Islet of Langerhans (tissue), 1 donor: ENCODE measurements around the gene MLXIP.
"Not testable (repeated sequence)": the region's sequence is repeated elsewhere in the genome, so short reads cannot be mapped to it uniquely, and the experiment has no call there.

Experiments
- FAIRE-seq: peaks from one replicate; lab custom pipeline; 2011; peaks lifted over from hg19 to GRCh38; lab: Jason Lieb, UNC

Gene MLXIP

DNA sequence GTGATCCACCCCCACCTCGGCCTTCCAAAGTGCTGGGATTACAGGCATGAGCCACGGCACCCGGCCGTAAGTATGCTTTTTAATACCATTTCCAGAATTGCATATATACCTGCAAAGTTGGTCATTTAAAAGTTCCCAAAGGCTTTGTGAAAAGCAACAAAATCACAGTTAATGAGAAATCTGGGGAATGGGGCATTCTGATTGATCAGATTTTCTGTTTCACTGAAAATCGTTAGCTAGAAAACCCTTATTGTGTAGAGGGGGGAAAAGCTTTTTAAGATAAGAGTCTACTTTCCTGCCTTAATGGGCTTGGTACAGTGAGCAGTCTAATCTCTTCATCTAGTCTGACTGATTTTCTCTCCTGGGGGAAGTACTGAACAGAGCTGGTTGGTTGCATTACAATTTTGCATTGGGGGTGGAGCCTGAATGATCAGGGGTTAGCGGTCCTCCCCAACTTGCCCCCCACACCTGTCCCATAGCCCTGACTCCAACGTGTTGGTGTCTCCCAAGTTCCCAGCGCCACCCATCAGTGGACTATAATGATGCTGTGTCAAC is 71.6 kb downstream of the MLXIP start:
- FAIRE-seq, result no peak

DNA sequence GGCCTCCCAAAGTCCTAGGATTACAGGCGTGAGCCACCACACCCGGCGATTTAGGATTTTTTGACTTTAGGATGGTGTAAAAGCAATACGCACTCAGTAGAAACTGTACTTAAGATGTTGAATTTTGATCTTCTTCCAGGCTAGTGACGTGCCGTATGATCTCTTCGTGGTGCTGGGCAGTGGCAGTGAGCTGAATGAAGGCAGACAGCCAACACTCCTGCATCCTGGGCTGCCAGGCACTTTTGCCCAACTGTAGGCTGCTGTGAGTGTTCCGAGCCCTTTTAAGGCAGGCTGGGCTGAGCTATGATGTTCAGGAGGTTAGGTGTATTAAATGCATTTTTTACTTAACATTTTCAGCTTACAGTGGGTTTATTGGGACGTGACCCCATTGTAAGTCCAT is 74.2 kb downstream of the MLXIP start:
- FAIRE-seq, result no peak

- FAIRE-seq, result no peak
These were observed 77.1 kb downstream of the MLXIP start for GRCh38 chr12:122155705-122156104.

- no peak for FAIRE-seq
These were observed 80.2 kb downstream of the MLXIP start for GRCh38 chr12:122158700-122159285.

- no peak for FAIRE-seq
These were observed 81.3 kb downstream of the MLXIP start for GRCh38 chr12:122159882-122160281.

DNA sequence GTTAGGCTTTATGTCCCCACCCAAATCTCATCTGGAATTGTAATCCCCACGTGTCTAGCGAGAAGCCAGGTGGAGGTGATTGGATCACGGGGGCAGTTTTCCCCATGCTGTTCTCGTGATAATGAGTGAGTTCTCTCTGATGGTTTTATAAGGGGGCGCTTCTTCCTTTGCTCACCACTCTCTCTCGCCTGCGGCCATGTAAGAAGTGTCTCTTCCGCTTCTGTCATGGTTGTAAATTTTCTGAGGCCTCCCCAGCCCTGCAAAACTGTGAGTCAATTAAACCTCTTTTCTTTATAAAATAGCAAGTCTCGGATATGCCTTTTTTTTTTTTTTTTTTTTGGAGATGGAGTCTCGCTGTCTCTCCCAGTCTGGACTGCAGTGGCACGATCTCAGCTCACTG is 82.2 kb downstream of the MLXIP start:
- FAIRE-seq, result no peak

- no peak for FAIRE-seq
These were observed 83.1 kb downstream of the MLXIP start for GRCh38 chr12:122161682-122162081.

DNA sequence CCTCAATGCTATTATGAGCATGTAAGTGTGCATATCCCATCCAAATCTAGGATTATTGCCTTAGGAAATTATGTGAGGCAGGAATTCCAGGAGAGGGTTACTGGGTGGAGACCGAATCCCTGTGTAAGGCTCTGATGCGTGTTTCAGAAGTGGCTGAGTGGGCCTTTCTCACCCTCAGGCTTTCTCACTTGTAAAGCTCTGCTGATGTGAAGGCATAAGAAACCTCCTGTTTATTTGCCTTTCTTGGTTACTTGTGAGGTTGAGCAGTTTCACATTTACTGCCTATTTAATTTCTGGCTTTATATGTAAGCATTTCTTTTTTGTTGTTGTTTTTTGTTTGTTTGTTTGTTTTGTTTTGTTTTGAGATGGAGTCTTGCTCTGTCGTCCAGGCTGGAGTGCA is 84.4 kb downstream of the MLXIP start:
- no peak for FAIRE-seq

DNA sequence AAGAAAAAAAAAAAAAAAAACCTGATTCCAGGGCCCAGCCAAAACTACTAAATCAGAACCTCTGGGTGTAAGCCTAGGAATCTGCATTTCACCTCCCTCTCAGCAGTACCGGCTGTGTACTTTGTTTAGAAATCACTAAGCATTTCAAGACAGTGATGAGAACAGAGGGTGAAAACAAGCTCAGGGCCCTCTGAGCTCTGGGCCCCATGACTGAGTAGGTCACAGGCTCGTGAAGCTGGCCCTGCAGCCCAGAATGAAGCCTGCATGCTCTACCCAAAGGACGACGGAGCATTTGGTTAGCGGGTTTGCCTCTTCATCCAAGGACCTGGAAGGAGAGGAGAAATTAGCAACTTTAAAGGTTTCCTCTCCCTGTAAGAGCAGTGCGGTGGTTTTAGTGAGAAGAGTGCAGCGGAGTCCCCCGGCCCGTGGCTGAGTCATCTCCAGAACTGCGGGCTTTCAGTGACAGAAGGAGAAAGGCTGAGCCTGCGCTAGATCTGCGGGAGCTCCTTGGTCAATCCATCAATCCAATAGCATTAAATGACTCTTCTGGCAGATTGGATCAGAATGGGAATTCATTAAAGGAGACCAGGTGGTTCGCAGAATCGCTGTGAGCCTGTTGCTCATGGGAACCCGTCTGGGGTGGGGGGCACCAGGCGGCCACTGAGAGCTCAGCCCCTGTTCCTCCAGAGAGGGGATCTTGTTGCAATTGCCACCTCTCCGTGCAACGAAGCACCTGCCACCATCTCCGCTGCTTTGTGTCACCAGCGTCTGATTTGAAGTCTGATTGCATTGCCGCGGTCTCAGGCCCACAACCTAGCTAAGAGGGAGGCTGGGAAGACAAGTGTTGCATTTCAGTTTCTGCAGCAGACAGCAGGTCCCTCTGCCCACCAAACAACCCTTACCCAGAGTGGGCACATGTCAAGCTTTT is 88.1 kb downstream of the MLXIP start:
- FAIRE-seq, result no peak

DNA sequence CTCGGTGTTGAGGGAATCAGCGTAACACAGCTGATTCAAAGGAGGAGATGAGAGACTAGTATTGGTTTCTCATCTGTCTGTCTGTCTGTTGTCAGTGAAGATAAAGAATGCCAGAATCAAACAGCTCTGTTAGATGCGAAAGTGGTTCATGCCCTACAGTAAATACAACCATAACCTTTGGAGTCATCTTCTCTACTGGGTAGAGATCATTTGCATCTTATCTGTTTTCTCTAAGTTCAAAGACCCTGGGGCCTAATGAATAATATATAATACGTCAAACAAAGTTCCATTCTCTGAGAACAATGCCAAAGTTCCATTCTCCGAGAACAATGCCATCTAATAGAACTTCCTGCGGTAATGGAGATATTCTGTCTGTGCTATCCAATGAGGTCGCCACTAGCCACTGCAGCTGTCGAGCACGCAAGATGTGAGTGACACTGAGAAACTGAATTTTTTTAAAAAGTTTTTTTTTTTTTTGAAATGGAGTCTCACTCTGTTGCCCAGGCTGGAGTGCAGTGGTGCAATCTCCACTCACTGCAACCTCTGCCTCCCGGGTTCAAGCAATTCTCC is 88.9 kb downstream of the MLXIP start:
- FAIRE-seq, result no peak

- no peak for FAIRE-seq
These were observed 89.9 kb downstream of the MLXIP start for GRCh38 chr12:122168492-122168891.

DNA sequence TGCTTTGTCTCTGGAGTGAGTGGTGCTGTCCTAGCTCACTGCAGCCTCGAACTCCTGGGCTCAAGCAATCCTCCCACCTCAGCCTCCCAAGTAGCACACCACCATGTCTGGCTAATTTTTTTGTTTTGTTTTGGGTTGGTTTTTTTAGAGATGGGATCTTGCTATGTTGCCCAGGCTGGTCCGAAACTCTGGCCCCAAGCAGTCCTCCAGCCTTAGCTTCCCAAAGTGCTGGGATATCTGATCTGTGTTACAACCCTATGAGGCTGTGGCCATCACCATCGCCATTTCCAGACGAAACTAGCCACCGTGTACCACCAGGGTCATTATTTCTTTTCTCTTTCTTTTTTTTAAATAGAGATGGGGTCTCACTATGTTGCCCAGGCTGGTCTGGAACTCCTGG is 92.8 kb downstream of the MLXIP start:
- no peak for FAIRE-seq

DNA sequence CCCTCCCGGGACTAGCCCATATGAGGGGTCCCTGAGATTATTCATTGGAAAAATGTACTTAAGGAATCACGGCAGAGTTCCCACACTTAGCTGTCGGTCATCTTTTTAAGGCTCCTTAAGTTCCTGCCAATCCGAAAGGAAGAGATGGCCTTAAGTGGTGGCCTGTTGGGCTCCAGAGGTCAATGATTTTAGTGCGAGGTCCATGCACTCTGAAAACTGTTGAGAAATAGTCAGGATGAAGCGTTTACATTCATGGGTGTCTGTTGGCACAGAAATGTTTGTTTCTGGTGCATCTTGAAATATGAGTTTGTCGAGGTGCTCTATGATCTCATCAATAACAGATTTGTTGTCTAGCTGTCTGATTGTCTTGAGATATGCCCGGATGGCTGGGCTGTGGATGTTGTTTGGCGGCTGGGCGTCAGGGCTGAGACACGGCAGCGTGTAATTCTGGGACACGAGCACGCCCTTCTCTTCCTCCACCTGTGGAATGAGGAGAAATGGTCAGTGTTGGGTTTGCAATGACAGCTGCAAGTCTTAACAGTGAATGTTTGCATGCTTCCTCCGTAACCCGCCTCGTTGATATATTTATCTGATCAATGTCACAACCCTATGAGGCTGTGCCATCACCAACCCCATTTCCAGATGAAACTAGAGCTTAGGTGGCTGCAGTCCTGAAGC is 93.8 kb downstream of the MLXIP start:
- FAIRE-seq, result no peak

DNA sequence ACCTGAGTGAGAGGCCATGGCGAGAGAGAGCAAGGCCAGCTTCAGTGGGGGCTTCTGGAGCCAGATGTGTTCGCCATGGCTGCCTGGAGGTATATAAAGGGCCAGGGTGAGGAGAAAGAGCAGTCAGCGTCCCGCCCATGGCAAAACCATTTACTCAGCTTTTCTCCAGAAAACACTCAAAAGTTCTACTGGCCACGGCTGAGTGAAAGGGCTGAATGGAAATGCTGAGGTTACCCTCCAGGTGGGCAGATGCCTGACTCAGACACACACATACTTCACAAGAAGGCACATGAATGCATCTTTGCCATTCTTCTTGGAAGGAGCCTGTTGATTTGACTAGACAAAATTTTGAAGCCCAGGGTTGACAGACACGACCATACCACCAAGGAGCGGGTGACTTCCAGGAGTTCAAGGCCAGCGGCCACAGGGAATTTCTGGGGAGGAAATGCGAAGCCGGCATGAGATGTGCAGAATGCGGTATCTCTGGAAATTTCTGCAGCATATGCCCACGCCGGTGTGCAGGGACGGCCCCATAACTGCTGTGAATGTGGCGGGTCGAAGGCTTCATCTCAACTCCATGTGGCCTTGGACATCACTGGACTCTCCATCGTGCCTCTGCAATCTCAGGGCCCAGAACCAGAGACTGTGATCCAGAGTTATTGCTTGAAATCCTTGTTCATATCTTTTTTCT is 95.7 kb downstream of the MLXIP start, which contains the start of gene IL31:
TSS of gene IL31 (minus strand) at position 67 of the 691 bp plus-strand sequence. CDS start at position 18, 49 bp downstream.
- no peak for FAIRE-seq

DNA sequence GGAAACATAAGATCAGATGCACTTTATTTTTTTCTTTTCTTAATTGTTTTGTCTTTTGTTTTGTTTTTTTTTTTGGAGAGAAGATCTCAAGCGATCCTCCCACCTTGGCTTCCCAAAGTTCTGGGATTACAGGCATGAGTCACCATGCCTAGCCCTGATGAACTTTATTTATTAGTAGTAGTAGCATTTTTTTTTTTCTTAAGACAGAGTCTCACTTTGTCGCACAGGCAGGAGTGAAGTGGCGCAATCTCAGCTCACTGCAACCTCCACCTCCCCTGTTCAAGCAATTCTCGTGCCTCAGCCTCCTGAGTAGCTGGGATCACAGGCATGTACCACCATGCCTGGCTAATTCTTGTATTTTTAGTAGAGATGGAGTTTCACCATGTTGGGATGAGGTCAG is 97.9 kb downstream of the MLXIP start:
- FAIRE-seq, result not testable (repeated sequence)

- no peak for FAIRE-seq
These were observed 104.5 kb downstream of the MLXIP start, which contains the start of gene LRRC43 for GRCh38 chr12:122182887-122183587. TSS of gene LRRC43 (plus strand) at chr12:122183123. CDS start at chr12:122183145, 22 bp downstream.

DNA sequence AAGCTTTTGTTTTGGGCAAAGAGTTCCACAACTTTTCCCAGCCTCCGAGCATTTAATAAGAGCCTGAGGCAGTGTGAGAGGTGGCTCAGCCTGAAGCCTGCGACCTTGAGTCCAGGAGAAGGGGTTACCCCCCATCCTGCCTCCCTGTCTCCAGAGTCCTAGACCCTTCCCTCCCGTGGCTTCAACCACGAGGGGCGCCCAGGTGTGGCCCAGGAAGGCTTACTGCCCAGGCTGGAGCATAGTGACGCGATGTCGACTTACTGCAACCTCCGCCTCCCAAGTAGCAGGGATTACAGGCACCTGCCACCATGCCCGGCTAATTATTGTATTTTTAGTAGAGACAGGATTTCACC is 105.0 kb downstream of the MLXIP start:
- FAIRE-seq, result no peak

GRCh38 chr12:122184517-122184916 is 106.0 kb downstream of the MLXIP start:
- FAIRE-seq, result no peak

DNA sequence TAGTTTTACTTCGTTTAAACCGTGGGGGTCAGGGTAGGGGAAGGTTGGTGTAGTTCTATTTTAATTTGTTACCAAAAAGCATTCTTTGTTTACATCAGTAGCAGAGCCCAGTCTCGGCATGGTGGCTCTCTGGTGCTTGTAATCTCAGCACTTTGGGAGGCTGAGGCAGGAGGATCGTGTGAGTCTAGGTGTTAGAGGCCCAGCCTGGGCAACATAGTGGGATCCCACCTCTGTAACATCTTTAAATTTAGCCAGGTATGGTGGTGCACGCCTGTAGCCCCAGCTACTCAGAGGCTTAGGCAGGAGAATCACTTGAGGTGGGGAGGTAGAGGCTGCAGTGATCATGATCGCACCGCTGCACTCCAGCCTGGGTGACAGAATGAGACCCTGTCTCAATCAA is 106.5 kb downstream of the MLXIP start:
- FAIRE-seq, result no peak

GRCh38 chr12:122185494-122186082 is 107.0 kb downstream of the MLXIP start:
- no peak for FAIRE-seq

DNA sequence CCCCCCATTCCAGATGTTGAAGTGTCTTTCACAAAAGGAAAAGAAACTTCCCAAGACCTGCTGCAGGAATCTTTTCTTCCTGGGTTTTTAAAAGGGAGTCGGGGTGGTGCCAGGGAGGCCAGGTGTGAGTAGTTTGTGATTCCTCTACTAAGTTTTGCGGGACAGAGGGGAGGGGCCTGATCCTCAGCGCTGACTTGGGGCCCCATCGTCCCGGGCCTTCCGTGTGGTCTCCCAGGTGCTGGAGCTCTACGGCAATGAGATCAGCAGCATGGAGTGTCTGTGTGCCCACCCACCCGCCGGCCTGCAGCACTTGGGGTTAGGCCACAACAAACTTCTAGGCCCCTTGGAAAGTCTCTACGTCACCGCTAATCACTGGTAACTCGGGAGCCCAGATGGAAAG is 108.9 kb downstream of the MLXIP start:
- no peak for FAIRE-seq
